HEK293 (cell line): ENCODE data around the gene GRIK4.

ENCODE experiments used
- CTCF ChIA-PET: fragments of 350-600 bp; formaldehyde crosslinking; extraction: SDS; loops from one replicate; lab custom pipeline; 2021; ENCODE audit warnings: antibody characterized with exemption; lab: Yijun Ruan, JAX
- POLR2A ChIA-PET: fragments of 300-600 bp; formaldehyde crosslinking; extraction: SDS; loops from one replicate; lab custom pipeline; 2020; ENCODE audit warnings: antibody characterized with exemption, inconsistent platforms; lab: Yijun Ruan, JAX
- H3K27ac ChIP-seq: fragments of 200-500 bp; sonication (Bioruptor generic); 2 replicates; pipeline ENCODE4 v1.5.1; 2014; ENCODE audit warnings: low read depth, low read length, control low read depth, inconsistent platforms; ENCODE audit errors: extremely low read depth
- H3K36me3 ChIP-seq, 2 experiments: fragments of 200-500 bp in 1 of 2; sonication (Bioruptor generic) in 1 of 2; 1 replicate in 1 of 2; 2 replicates in 1 of 2; pipeline ENCODE4 v1.5.1; 2014 to 2017; ENCODE audit warnings: inconsistent platforms in 2 of 2, low read length in 2 of 2; ENCODE audit not compliant: control insufficient read depth in 2 of 2, insufficient read depth in 1 of 2
- H3K4me1 ChIP-seq: fragments of 200-500 bp; sonication (Bioruptor generic); 2 replicates; pipeline ENCODE4 v1.5.1; 2014; ENCODE audit warnings: mild to moderate bottlenecking, low read length, inconsistent platforms; ENCODE audit not compliant: control insufficient read depth, insufficient read depth
- H3K4me3 ChIP-seq: 2 replicates; pipeline ENCODE4 v1.5.1; 2011; ENCODE audit warnings: low read depth, mild to moderate bottlenecking, control low read depth, low read length, moderate library complexity
- H3K9me3 ChIP-seq: fragments of 200-500 bp; sonication (Bioruptor generic); 2 replicates; pipeline ENCODE4 v1.5.1; 2014; ENCODE audit warnings: low read depth, low read length, inconsistent platforms; ENCODE audit not compliant: control insufficient read depth, insufficient read depth
- BCL11A ChIP-seq: fragments of 450-650 bp; formaldehyde crosslinking; IDR thresholded peaks from 2 replicates; pipeline ENCODE4 v1.5.1; 2016; ENCODE audit warnings: low read depth, missing biosample characterization, missing genetic modification characterization
- GLI4 ChIP-seq: fragments of 450-650 bp; formaldehyde crosslinking; IDR thresholded peaks from 2 replicates; pipeline ENCODE4 v1.5.1; 2016; ENCODE audit warnings: missing biosample characterization, missing genetic modification characterization
- MYNN ChIP-seq: fragments of 450-650 bp; formaldehyde crosslinking; IDR thresholded peaks from 2 replicates; pipeline ENCODE4 v1.5.1; 2016; ENCODE audit warnings: missing biosample characterization, missing genetic modification characterization, borderline replicate concordance
- PRDM1 ChIP-seq: fragments of 450-650 bp; formaldehyde crosslinking; IDR thresholded peaks from 2 replicates; pipeline ENCODE4; 2016; ENCODE audit warnings: missing biosample characterization, missing genetic modification characterization
- SALL2 ChIP-seq: fragments of 450-650 bp; formaldehyde crosslinking; IDR thresholded peaks from 2 replicates; pipeline ENCODE4 v1.5.0; 2017; ENCODE audit warnings: missing biosample characterization, mild to moderate bottlenecking, missing genetic modification characterization, borderline replicate concordance
- SCRT1 ChIP-seq: fragments of 450-650 bp; formaldehyde crosslinking; IDR thresholded peaks from 2 replicates; pipeline ENCODE4 v1.5.1; 2016; ENCODE audit warnings: missing biosample characterization, missing genetic modification characterization, borderline replicate concordance
- ZFP41 ChIP-seq: fragments of 450-650 bp; formaldehyde crosslinking; IDR thresholded peaks from 2 replicates; pipeline ENCODE4 v1.5.1; 2016; ENCODE audit warnings: missing biosample characterization, missing genetic modification characterization, borderline replicate concordance
- ZNF10 ChIP-seq: fragments of 450-650 bp; formaldehyde crosslinking; IDR thresholded peaks from 2 replicates; pipeline ENCODE4 v1.5.1; 2017; ENCODE audit warnings: missing biosample characterization, missing genetic modification characterization
- ZNF114 ChIP-seq: fragments of 450-650 bp; formaldehyde crosslinking; IDR thresholded peaks from 2 replicates; pipeline ENCODE4 v1.5.0; 2017; ENCODE audit warnings: missing biosample characterization, missing genetic modification characterization
- ZNF140 ChIP-seq: fragments of 450-650 bp; formaldehyde crosslinking; IDR thresholded peaks from 2 replicates; pipeline ENCODE4 v1.5.1; 2016; ENCODE audit warnings: missing biosample characterization, missing genetic modification characterization
- ZNF248 ChIP-seq: fragments of 450-650 bp; formaldehyde crosslinking; IDR thresholded peaks from 2 replicates; pipeline ENCODE4 v1.5.1; 2017; ENCODE audit warnings: missing biosample characterization, missing genetic modification characterization
- ZNF292 ChIP-seq: fragments of 450-650 bp; formaldehyde crosslinking; IDR thresholded peaks from 2 replicates; pipeline ENCODE4 v1.5.1; 2016; ENCODE audit warnings: low read depth, missing biosample characterization, missing genetic modification characterization, borderline replicate concordance
- ZNF521 ChIP-seq: fragments of 450-650 bp; formaldehyde crosslinking; IDR thresholded peaks from 2 replicates; pipeline ENCODE4 v1.5.1; 2017; ENCODE audit warnings: missing biosample characterization, mild to moderate bottlenecking, missing genetic modification characterization
- ZNF629 ChIP-seq: fragments of 450-650 bp; formaldehyde crosslinking; IDR thresholded peaks from 2 replicates; pipeline ENCODE4 v1.5.1; 2017; ENCODE audit warnings: missing biosample characterization, missing genetic modification characterization
- ZNF658 ChIP-seq: fragments of 450-650 bp; formaldehyde crosslinking; IDR thresholded peaks from 2 replicates; pipeline ENCODE4; 2016; ENCODE audit warnings: missing biosample characterization, missing genetic modification characterization
- ZNF670 ChIP-seq: fragments of 450-650 bp; formaldehyde crosslinking; IDR thresholded peaks from 2 replicates; pipeline ENCODE4 v1.5.1; 2016; ENCODE audit warnings: missing biosample characterization, missing genetic modification characterization, low read depth
- ZNF837 ChIP-seq: fragments of 450-650 bp; formaldehyde crosslinking; IDR thresholded peaks from 2 replicates; pipeline ENCODE4 v1.5.1; 2016; ENCODE audit warnings: missing biosample characterization, missing genetic modification characterization
- ZNF843 ChIP-seq: fragments of 450-650 bp; formaldehyde crosslinking; IDR thresholded peaks from 2 replicates; pipeline ENCODE4 v1.5.1; 2016; ENCODE audit warnings: missing biosample characterization, missing genetic modification characterization
- ZSCAN23 ChIP-seq: fragments of 450-650 bp; formaldehyde crosslinking; IDR thresholded peaks from 2 replicates; pipeline ENCODE4 v1.5.1; 2016; ENCODE audit warnings: missing biosample characterization, missing genetic modification characterization
- TF ChIP-seq, protein P1 (sequence below): fragments of 450-650 bp; formaldehyde crosslinking; IDR thresholded peaks from 2 replicates; pipeline ENCODE4 v1.5.1; 2016; ENCODE audit warnings: missing biosample characterization, missing genetic modification characterization
- TF ChIP-seq, protein P2 (sequence below): fragments of 450-650 bp; formaldehyde crosslinking; IDR thresholded peaks from 2 replicates; pipeline ENCODE4 v1.5.1; 2016; ENCODE audit warnings: missing biosample characterization, missing genetic modification characterization
- TF ChIP-seq, protein P3 (sequence below): fragments of 450-650 bp; formaldehyde crosslinking; IDR thresholded peaks from 2 replicates; pipeline ENCODE4 v1.5.1; 2016; ENCODE audit warnings: missing biosample characterization, missing genetic modification characterization, borderline replicate concordance
- TF ChIP-seq, protein P4 (sequence below): fragments of 450-650 bp; IDR thresholded peaks from 2 replicates; pipeline ENCODE4 v1.5.1; 2018; ENCODE audit warnings: missing biosample characterization, mild to moderate bottlenecking, missing genetic modification characterization

GRIK4 gene

DNA sequence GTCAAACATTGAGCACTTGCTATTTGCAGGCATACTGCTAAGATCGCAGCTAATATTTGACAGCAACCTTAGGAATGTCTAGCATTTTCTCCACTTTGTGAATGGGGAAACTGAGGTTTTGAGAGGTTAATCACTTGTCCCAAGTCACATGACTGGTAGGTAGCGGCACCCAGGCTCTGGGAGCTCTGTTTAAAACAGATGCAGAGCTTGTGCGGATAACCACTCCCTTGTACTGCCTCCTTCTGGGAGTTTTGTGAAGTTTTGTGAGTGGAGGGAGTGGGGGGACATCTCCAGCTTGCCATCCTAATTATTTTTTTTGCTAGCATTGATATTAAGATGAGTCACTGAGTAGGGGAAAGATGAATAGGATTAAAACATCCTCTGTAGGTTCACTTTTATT lies 134.7 kb downstream of the GRIK4 start:
- ChIA-PET POLR2A (no interaction called here), CTCF (interaction anchor here (0.9 kb wide), 1 partner anchor 12 kb away, joined by 3 read pairs; no protein-coding TSS in a partner anchor)
- no peaks in the 10 kb centered on the region for H3K36me3 ChIP-seq
- TF ChIP-seq GLI4 (tag by site-specific recombination) (no peak), ZNF10 (tag by site-specific recombination) (no peak), ZNF248 (tag by site-specific recombination) (no peak), ZNF670 (tag by site-specific recombination) (no peak), ZSCAN23 (tag by site-specific recombination) (no peak), SALL2 (tag by site-specific recombination) (no peak), ZNF658 (no peak), ZNF521 (no peak), PRDM1 (tag by site-specific recombination) (no peak), ZNF292 (tag by site-specific recombination) (no peak), ZNF140 (no peak), MYNN (tag by site-specific recombination) (no peak), ZNF837 (no peak)
- TF ChIP-seq, protein P1, sequence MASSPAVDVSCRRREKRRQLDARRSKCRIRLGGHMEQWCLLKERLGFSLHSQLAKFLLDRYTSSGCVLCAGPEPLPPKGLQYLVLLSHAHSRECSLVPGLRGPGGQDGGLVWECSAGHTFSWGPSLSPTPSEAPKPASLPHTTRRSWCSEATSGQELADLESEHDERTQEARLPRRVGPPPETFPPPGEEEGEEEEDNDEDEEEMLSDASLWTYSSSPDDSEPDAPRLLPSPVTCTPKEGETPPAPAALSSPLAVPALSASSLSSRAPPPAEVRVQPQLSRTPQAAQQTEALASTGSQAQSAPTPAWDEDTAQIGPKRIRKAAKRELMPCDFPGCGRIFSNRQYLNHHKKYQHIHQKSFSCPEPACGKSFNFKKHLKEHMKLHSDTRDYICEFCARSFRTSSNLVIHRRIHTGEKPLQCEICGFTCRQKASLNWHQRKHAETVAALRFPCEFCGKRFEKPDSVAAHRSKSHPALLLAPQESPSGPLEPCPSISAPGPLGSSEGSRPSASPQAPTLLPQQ = no peak
- TF ChIP-seq, protein P2, sequence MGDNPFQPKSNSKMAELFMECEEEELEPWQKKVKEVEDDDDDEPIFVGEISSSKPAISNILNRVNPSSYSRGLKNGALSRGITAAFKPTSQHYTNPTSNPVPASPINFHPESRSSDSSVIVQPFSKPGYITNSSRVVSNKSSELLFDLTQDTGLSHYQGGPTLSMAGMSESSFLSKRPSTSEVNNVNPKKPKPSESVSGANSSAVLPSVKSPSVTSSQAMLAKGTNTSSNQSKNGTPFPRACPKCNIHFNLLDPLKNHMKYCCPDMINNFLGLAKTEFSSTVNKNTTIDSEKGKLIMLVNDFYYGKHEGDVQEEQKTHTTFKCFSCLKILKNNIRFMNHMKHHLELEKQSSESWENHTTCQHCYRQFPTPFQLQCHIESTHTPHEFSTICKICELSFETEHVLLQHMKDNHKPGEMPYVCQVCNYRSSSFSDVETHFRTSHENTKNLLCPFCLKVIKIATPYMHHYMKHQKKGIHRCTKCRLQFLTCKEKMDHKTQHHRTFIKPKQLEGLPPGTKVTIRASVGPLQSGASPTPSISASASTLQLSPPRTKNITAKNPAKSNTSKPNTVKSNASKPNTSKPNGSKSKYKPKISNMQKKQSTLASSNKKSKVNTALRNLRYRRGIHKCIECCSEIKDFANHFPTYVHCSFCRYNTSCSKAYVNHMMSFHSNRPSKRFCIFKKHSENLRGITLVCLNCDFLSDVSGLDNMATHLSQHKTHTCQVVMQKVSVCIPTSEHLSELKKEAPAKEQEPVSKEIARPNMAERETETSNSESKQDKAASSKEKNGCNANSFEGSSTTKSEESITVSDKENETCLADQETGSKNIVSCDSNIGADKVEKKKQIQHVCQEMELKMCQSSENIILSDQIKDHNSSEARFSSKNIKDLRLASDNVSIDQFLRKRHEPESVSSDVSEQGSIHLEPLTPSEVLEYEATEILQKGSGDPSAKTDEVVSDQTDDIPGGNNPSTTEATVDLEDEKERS (tag by site-specific recombination) = no peak
- no peaks in the 10 kb centered on the region for H3K9me3 ChIP-seq
- no peak overlapping the region for H3K4me3 ChIP-seq
- H3K27ac ChIP-seq = no peak overlapping the region
- H3K4me1 ChIP-seq = no peaks in the 10 kb centered on the region

DNA sequence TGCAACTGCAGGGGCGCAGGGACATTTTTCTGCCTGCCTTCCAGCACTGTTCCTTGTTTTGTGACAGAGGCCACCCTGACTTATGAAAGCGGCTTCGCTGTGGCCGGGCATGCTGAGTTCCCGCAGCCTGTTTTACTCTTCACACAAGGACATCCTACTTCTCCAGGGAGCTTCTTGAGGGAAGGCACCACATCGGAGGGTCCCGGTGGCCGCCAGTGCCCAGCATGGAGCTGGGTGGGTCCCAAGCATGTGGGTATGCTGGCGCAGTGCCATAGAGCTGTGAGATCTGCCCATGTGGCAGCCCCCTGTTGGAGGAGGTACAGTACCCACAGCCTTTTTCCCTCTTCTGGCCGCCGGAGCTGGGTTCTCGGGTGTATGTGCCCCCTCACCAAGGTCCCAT lies 136.1 kb downstream of the GRIK4 start:
- Histone ChIP-seq H3K4me3 (no peak overlapping the region), H3K9me3 (no peaks in the 10 kb centered on the region), H3K36me3 (no peaks in the 10 kb centered on the region), H3K27ac (no peak overlapping the region), H3K4me1 (no peaks in the 10 kb centered on the region)
- ChIA-PET POLR2A (no interaction called here), CTCF (interaction anchor here (1.2 kb wide), 1 partner anchor 38 kb away, joined by 3 read pairs; no protein-coding TSS in a partner anchor)
- TF ChIP-seq ZFP41 (tag by site-specific recombination) (no peak), ZNF629 (tag by site-specific recombination) (no peak), ZNF843 (tag by site-specific recombination) (no peak), ZNF114 (tag by site-specific recombination) (no peak), BCL11A (tag by site-specific recombination) (no peak), SCRT1 (tag by site-specific recombination) (no peak)
- TF ChIP-seq, protein P3, sequence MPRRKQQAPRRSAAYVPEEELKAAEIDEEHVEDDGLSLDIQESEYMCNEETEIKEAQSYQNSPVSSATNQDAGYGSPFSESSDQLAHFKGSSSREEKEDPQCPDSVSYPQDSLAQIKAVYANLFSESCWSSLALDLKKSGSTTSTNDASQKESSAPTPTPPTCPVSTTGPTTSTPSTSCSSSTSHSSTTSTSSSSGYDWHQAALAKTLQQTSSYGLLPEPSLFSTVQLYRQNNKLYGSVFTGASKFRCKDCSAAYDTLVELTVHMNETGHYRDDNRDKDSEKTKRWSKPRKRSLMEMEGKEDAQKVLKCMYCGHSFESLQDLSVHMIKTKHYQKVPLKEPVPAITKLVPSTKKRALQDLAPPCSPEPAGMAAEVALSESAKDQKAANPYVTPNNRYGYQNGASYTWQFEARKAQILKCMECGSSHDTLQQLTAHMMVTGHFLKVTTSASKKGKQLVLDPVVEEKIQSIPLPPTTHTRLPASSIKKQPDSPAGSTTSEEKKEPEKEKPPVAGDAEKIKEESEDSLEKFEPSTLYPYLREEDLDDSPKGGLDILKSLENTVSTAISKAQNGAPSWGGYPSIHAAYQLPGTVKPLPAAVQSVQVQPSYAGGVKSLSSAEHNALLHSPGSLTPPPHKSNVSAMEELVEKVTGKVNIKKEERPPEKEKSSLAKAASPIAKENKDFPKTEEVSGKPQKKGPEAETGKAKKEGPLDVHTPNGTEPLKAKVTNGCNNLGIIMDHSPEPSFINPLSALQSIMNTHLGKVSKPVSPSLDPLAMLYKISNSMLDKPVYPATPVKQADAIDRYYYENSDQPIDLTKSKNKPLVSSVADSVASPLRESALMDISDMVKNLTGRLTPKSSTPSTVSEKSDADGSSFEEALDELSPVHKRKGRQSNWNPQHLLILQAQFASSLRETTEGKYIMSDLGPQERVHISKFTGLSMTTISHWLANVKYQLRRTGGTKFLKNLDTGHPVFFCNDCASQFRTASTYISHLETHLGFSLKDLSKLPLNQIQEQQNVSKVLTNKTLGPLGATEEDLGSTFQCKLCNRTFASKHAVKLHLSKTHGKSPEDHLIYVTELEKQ (tag by site-specific recombination) = no peak
- TF ChIP-seq, protein P4, sequence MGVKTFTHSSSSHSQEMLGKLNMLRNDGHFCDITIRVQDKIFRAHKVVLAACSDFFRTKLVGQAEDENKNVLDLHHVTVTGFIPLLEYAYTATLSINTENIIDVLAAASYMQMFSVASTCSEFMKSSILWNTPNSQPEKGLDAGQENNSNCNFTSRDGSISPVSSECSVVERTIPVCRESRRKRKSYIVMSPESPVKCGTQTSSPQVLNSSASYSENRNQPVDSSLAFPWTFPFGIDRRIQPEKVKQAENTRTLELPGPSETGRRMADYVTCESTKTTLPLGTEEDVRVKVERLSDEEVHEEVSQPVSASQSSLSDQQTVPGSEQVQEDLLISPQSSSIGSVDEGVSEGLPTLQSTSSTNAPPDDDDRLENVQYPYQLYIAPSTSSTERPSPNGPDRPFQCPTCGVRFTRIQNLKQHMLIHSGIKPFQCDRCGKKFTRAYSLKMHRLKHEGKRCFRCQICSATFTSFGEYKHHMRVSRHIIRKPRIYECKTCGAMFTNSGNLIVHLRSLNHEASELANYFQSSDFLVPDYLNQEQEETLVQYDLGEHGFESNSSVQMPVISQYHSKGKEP (tag by site-specific recombination) = no peak
- TF ChIP-seq, protein P2 (tag by site-specific recombination) = no peak
